Measurements from ENCODE around the gene RTN1. TPM values are rescaled to one million over a fixed set of nuclear protein-coding genes. Genes with fewer than 3 reads are reported as not detected.
"Not testable (repeated sequence)": the region's sequence is repeated elsewhere in the genome, so short reads cannot be mapped to it uniquely, and the experiment has no call there.

RTN1 gene
- total RNA-seq, 1 experiment from 2014 or later, result not detected

DNA sequence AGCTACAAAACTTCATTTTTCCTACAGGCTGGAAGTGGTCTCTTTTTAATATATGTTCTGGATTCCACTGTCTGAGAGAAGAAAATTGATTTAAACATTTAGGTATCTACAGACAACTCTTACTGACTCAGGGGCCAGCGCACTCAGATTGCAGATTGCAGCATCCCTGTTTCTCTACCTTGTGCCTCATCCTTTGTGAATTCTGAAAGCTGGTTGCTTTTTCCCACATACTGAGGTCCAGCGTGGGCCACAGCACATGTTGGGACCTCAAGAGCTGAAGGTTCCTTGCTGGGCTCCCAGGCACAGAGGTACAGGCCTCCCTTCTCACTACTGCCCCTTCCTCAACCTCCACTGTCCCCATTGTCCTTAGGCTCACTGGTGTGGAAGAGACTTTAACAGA lies 192.2 kb downstream of the RTN1 start:
- in situ Hi-C loops (cut with HindIII; ENCODE audit: low pct_unique_long_range_greater_than_20kb, low sequenced_read_pairs), result no loop called here
- DNase-seq (ENCODE audit: low read depth), result no peak

DNA sequence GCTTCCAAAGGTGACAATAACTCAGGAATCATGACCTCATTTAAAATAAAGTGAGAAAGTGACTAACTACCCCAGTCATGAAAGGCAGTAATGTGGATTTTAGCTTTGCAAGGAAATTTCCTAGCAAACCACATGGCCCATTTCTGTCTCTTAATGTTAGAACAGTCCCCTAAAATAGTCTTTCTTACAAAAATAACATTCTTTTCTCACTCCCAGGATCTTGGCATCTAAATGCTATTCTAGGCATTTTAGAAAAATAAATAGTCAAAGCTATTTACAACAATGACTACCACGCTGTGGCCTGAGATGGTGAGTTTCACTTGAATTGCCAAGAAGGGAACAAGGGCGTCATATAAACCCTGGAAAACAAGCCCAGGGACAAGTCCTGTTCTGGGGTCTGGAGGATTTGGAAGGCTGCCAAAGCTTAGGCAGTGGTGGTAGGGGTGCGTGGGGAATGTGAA lies 192.8 kb downstream of the RTN1 start:
- no peak for DNase-seq (ENCODE audit: low read depth)
- in situ Hi-C loops (cut with HindIII; ENCODE audit: low pct_unique_long_range_greater_than_20kb, low sequenced_read_pairs), result no loop called here

- in situ Hi-C loops (cut with HindIII; ENCODE audit: low pct_unique_long_range_greater_than_20kb, low sequenced_read_pairs), result no loop called here
- no peak for DNase-seq (ENCODE audit: low read depth)
These were observed 195.2 kb downstream of the RTN1 start for GRCh38 chr14:59675394-59675793.

GRCh38 chr14:59664741-59665140 lies 205.8 kb downstream of the RTN1 start:
- no peak for DNase-seq (ENCODE audit: low read depth)
- in situ Hi-C loops (cut with HindIII; ENCODE audit: low pct_unique_long_range_greater_than_20kb, low sequenced_read_pairs), result no loop called here

GRCh38 chr14:59657769-59658168 lies 212.8 kb downstream of the RTN1 start:
- in situ Hi-C loops (cut with HindIII; ENCODE audit: low pct_unique_long_range_greater_than_20kb, low sequenced_read_pairs), result no loop called here
- DNase-seq (ENCODE audit: low read depth), result no peak

DNA sequence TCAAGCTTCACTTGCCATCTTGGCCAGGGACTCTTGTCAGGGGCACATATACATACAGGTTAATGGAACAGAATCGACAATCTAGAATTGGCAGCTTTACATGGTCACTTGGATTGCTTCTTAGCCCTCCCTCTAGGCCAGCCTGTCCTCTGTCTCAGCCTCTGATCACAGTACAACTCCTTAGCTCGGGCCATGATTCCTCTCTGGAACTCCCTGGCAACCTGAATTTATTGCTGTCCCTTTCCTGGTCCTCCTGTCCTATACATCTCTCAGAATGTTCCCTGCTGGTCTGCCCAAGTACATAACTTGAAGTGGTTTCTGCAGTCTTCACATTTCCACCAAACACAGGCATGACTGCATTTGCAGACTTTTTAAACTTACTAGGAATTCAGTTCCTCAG lies 214.1 kb downstream of the RTN1 start:
- no peak for DNase-seq (ENCODE audit: low read depth)
- in situ Hi-C loops (cut with HindIII; ENCODE audit: low pct_unique_long_range_greater_than_20kb, low sequenced_read_pairs), result no loop called here

DNA sequence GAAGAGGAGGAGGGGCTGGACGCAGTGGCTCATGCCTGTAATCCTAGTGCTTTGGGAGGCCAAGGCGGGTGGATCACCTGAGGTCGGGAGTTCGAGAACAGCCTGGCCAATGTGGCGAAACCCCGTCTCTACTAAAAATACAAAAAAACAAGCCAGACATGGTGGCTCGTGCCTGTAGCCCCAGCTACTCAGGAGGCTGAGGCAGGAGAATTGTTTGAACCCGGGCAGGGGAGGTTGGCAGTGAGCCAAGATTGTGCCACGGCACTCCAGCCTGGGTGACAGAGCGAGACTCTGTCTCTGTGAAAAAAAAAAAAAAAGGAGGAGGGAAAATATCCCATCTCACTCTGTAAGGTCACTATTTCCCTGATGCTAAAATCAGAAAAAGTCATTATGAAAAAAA lies 216.4 kb downstream of the RTN1 start:
- in situ Hi-C loops (cut with HindIII; ENCODE audit: low pct_unique_long_range_greater_than_20kb, low sequenced_read_pairs); DNase-seq (ENCODE audit: low read depth): not testable (repeated sequence)

- DNase-seq (ENCODE audit: low read depth); in situ Hi-C loops (cut with HindIII; ENCODE audit: low pct_unique_long_range_greater_than_20kb, low sequenced_read_pairs): not testable (repeated sequence)
These were observed 223.7 kb downstream of the RTN1 start for GRCh38 chr14:59646832-59647231.

- DNase-seq (ENCODE audit: low read depth), result no peak
- in situ Hi-C loops (cut with HindIII; ENCODE audit: low pct_unique_long_range_greater_than_20kb, low sequenced_read_pairs), result no loop called here
These were observed 231.7 kb downstream of the RTN1 start for GRCh38 chr14:59638885-59639284.

DNA sequence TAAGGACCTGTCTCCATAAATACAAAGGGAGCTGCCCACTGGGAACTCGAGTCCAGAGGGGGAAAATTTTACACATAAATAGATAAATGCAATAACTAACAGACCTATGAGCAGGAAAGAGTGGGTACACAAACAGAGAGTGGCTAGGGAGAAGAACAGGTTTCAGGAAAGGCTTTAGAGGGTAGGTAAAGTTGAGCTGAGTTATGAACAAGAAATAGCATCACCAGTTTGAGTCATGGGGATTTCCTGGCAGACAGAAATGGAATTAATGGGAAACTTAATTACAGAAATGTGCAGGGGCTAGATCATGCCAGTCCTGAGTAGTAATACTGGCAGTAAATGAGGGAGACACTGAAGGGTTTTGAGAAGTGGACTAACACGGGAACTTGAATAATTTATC lies 236.0 kb downstream of the RTN1 start:
- DNase-seq (ENCODE audit: low read depth), result no peak
- in situ Hi-C loops (cut with HindIII; ENCODE audit: low pct_unique_long_range_greater_than_20kb, low sequenced_read_pairs), result no loop called here

DNA sequence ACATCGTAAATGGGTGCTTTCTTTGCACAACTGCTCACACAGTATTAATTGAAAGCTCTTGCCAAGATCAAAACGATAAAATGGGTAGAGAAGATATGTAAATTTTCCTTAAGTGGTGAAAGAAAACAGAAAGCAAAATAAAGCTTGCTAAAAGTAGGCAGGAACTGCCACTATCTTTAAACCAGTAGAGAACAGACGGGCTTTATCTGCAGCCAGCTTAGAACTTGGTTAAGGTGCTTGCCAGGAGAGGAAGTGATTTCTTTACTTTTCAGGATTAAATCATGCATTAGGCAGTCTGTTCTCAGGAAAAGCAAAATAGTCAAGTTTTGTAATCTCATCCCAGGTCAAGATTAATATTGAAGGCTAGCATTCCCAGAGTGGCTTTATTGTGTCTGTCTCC lies 237.1 kb downstream of the RTN1 start:
- in situ Hi-C loops (cut with HindIII; ENCODE audit: low pct_unique_long_range_greater_than_20kb, low sequenced_read_pairs), result no loop called here
- no peak for DNase-seq (ENCODE audit: low read depth)

- no peak for DNase-seq (ENCODE audit: low read depth)
- in situ Hi-C loops (cut with HindIII; ENCODE audit: low pct_unique_long_range_greater_than_20kb, low sequenced_read_pairs), result no loop called here
These were observed 238.2 kb downstream of the RTN1 start for GRCh38 chr14:59632381-59632780.

GRCh38 chr14:59631237-59631636 lies 239.3 kb downstream of the RTN1 start:
- in situ Hi-C loops (cut with HindIII; ENCODE audit: low pct_unique_long_range_greater_than_20kb, low sequenced_read_pairs), result no loop called here

DNA sequence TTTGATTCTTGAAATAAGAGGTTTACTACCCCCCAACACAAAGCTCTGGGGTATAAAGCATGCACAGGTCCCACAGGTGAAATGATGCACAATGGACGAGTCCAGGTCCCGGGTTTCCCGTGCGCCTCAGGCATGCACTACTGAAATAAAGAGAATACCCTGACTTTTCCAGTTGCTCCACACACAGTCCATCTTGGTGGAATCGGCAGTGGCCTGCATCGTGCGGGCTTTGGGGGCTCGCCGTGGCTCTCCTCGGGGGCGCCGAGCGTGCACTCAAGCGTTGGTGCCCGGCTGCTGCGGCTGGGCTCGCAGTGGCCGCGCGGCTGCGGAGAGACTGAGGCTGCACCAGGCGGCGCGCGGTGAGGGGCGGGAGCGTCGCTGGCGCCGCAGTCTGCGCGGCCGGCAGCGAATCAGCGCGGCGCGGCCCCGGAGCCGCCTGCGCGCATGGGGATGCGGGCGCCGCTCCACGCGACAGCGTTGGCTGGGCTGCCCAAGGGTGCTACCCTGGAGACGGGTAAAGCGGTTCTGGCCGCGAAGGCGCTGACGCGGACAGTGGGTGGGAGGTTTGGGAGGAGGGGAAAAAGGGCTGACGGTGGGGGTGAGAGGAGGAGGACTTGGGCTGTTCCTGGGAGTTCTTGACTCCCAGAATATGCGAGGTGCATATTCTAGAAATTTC lies 240.2 kb downstream of the RTN1 start:
- DNase-seq (ENCODE audit: low read depth), result no peak
- in situ Hi-C loops (cut with HindIII; ENCODE audit: low pct_unique_long_range_greater_than_20kb, low sequenced_read_pairs), result no loop called here

More at GRCh38 chr14:59631237-59631636, 239.3 kb downstream of the RTN1 start:
- DNase-seq (ENCODE audit: low read depth), result no peak

DNA sequence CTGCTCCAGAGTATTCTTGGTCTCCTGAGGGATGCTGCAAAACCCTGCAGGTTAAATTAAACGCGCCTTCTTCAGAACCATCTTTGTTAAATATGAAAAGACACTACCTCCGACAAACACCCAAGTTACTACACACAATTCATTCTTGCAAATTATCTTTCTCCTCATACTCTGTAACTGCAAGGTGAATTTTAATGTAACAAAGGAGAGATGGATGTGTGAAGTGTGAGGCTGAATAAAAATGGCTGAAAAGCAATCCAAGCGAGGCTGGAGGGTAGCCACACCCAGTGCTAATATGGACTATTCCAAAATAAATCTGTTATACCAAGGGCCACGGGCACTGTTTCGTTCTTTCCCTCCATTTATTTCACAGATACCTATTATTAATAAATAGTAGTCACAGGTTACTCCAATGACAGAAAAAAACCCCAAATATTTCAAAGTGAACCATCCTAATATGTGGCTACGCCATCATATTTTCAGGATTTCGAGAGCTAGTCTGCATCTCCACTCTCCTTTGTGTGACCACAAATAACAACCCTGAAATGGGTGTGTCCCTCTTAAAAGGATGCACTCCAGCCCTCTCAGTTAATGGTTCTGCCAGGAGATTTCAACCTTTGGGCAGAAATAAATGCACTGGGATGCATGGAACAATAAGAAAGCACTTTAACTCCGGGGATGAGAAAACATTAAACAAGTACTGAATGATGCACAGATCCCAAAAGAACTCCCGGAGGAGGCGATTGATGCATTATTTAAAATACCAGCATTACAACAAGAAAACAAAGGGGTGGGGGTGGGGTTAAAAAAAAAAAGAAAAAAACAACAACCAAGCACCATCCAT lies 240.9 kb downstream of the RTN1 start:
- no peak for DNase-seq (ENCODE audit: low read depth)
- in situ Hi-C loops (cut with HindIII; ENCODE audit: low pct_unique_long_range_greater_than_20kb, low sequenced_read_pairs), result no loop called here

- in situ Hi-C loops (cut with HindIII; ENCODE audit: low pct_unique_long_range_greater_than_20kb, low sequenced_read_pairs), result no loop called here
- DNase-seq (ENCODE audit: low read depth), result no peak
These were observed 243.5 kb downstream of the RTN1 start for GRCh38 chr14:59627011-59627520.

DNA sequence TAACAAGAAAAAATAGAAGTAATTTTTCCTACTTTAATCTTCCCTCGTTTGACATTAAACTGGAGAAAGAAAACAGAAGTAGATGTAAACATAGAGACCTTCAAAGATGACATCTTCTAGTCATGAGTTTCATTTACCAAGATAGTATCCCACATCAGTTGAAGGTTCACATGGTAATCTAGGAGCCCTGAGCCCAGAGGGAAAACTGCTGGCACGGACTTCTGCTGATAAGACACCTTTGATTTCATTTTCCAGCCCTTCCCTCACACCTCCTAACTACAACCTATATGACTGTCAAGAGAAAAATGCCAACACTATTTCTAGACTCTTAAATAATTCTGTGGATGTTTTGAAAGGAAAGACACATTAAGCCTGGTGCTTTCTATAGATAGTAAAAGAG lies 247.9 kb downstream of the RTN1 start:
- no peak for DNase-seq (ENCODE audit: low read depth)
- in situ Hi-C loops (cut with HindIII; ENCODE audit: low pct_unique_long_range_greater_than_20kb, low sequenced_read_pairs), result no loop called here

GRCh38 chr14:59619061-59619460 lies 251.5 kb downstream of the RTN1 start:
- in situ Hi-C loops (cut with HindIII; ENCODE audit: low pct_unique_long_range_greater_than_20kb, low sequenced_read_pairs), result no loop called here
- no peak for DNase-seq (ENCODE audit: low read depth)

- in situ Hi-C loops (cut with HindIII; ENCODE audit: low pct_unique_long_range_greater_than_20kb, low sequenced_read_pairs), result no loop called here
- no peak for DNase-seq (ENCODE audit: low read depth)
These were observed 269.5 kb downstream of the RTN1 start for GRCh38 chr14:59601056-59601455.

All from Caki2 (cell line).